ENCODE results near the gene FGD3.

Gene FGD3

GRCh38 chr9:93059715-93060578 is 112.6 kb downstream of the FGD3 start:
- peak overlapping the region; percentile 88 for H3K4me3 Mint-ChIP-seq
- peaks cover 6% of the 10 kb centered on the region for H3K36me3 Mint-ChIP-seq
- H3K27ac Mint-ChIP-seq: peak overlapping the region; percentile 95
- H3K9me3 Mint-ChIP-seq: no peaks in the 10 kb centered on the region
- no peaks in the 10 kb centered on the region for H3K27me3 Mint-ChIP-seq
- DNase-seq (ENCODE audit: low spot score in 2 of 2) (no peak), ATAC-seq (ENCODE audit: low read depth) (no peak)
- peaks cover 67% of the 10 kb centered on the region for H3K4me1 Mint-ChIP-seq

- Mint-ChIP-seq H3K4me3 (peak overlapping the region; percentile 88), H3K4me1 (peaks cover 65% of the 10 kb centered on the region), H3K27me3 (no peaks in the 10 kb centered on the region), H3K27ac (peak overlapping the region; percentile 95), H3K9me3 (no peaks in the 10 kb centered on the region), H3K36me3 (peaks cover 8% of the 10 kb centered on the region)
- no peak for DNase-seq (ENCODE audit: low spot score in 2 of 2)
- ATAC-seq (ENCODE audit: low read depth): no peak
These were observed 113.5 kb downstream of the FGD3 start for GRCh38 chr9:93060746-93061259.

GRCh38 chr9:93061260-93061751 is 114.0 kb downstream of the FGD3 start:
- Mint-ChIP-seq H3K9me3 (no peaks in the 10 kb centered on the region), H3K4me1 (peaks cover 61% of the 10 kb centered on the region), H3K36me3 (peaks cover 8% of the 10 kb centered on the region), H3K27ac (peak overlapping the region; percentile 95), H3K4me3 (peak overlapping the region; percentile 88), H3K27me3 (no peaks in the 10 kb centered on the region)
- ATAC-seq (ENCODE audit: low read depth) (no peak), DNase-seq (ENCODE audit: low spot score in 2 of 2) (no peak)

- ATAC-seq (ENCODE audit: low read depth) (peak; percentile 48), DNase-seq (ENCODE audit: low spot score in 2 of 2) (peak in 1 of 2 donors; percentile 56)
- peaks cover 12% of the 10 kb centered on the region for H3K36me3 Mint-ChIP-seq
- peaks cover 60% of the 10 kb centered on the region for H3K4me1 Mint-ChIP-seq
- peak overlapping the region; percentile 88 for H3K4me3 Mint-ChIP-seq
- H3K27me3 Mint-ChIP-seq: no peaks in the 10 kb centered on the region
- H3K9me3 Mint-ChIP-seq: no peaks in the 10 kb centered on the region
- peak overlapping the region; percentile 95 for H3K27ac Mint-ChIP-seq
These were observed 114.8 kb downstream of the FGD3 start for GRCh38 chr9:93061791-93062763.

GRCh38 chr9:93064392-93065134 is 117.2 kb downstream of the FGD3 start:
- peaks cover 57% of the 10 kb centered on the region for H3K4me1 Mint-ChIP-seq
- H3K4me3 Mint-ChIP-seq: peak overlapping the region; percentile 85
- H3K27me3 Mint-ChIP-seq: no peaks in the 10 kb centered on the region
- ATAC-seq (ENCODE audit: low read depth) (peak; percentile 87), DNase-seq (ENCODE audit: low spot score in 2 of 2) (peak; percentile 65 to 79)
- no peaks in the 10 kb centered on the region for H3K9me3 Mint-ChIP-seq
- peak overlapping the region; percentile 93 for H3K27ac Mint-ChIP-seq
- peaks cover 20% of the 10 kb centered on the region for H3K36me3 Mint-ChIP-seq

GRCh38 chr9:93065135-93065720 is 117.9 kb downstream of the FGD3 start:
- ATAC-seq (ENCODE audit: low read depth): no peak
- no peaks in the 10 kb centered on the region for H3K9me3 Mint-ChIP-seq
- H3K4me3 Mint-ChIP-seq: peak overlapping the region; percentile 85
- peaks cover 20% of the 10 kb centered on the region for H3K36me3 Mint-ChIP-seq
- peak overlapping the region; percentile 93 for H3K27ac Mint-ChIP-seq
- no peaks in the 10 kb centered on the region for H3K27me3 Mint-ChIP-seq
- DNase-seq (ENCODE audit: low spot score in 2 of 2): no peak
- peaks cover 56% of the 10 kb centered on the region for H3K4me1 Mint-ChIP-seq

- peak overlapping the region; percentile 26 for H3K27ac Mint-ChIP-seq
These were observed 119.8 kb downstream of the FGD3 start for GRCh38 chr9:93066978-93067603.

GRCh38 chr9:93068956-93069355 is 121.6 kb downstream of the FGD3 start:
- no peak for DNase-seq (ENCODE audit: low spot score in 2 of 2)
- Mint-ChIP-seq H3K27ac (no peak overlapping the region), H3K27me3 (no peaks in the 10 kb centered on the region), H3K9me3 (no peaks in the 10 kb centered on the region), H3K4me3 (no peak overlapping the region), H3K36me3 (peaks cover 25% of the 10 kb centered on the region), H3K4me1 (peaks cover 36% of the 10 kb centered on the region)
- ATAC-seq (ENCODE audit: low read depth): no peak

More at GRCh38 chr9:93066978-93067603, 119.8 kb downstream of the FGD3 start:
- peaks cover 28% of the 10 kb centered on the region for H3K36me3 Mint-ChIP-seq
- no peak overlapping the region for H3K4me3 Mint-ChIP-seq
- no peak for ATAC-seq (ENCODE audit: low read depth)
- DNase-seq (ENCODE audit: low spot score in 2 of 2): no peak
- H3K4me1 Mint-ChIP-seq: peaks cover 41% of the 10 kb centered on the region
- H3K9me3 Mint-ChIP-seq: no peaks in the 10 kb centered on the region
- H3K27me3 Mint-ChIP-seq: no peaks in the 10 kb centered on the region

GRCh38 chr9:93071464-93071863 is 124.1 kb downstream of the FGD3 start:
- H3K4me1 Mint-ChIP-seq: peaks cover 27% of the 10 kb centered on the region
- ATAC-seq (ENCODE audit: low read depth) (no peak), DNase-seq (ENCODE audit: low spot score in 2 of 2) (no peak)
- H3K9me3 Mint-ChIP-seq: no peaks in the 10 kb centered on the region
- peak overlapping the region; percentile 14 for H3K27ac Mint-ChIP-seq
- no peak overlapping the region for H3K4me3 Mint-ChIP-seq
- no peaks in the 10 kb centered on the region for H3K27me3 Mint-ChIP-seq
- H3K36me3 Mint-ChIP-seq: peaks cover 25% of the 10 kb centered on the region

- no peaks in the 10 kb centered on the region for H3K27me3 Mint-ChIP-seq
- H3K36me3 Mint-ChIP-seq: peaks cover 22% of the 10 kb centered on the region
- no peak overlapping the region for H3K4me3 Mint-ChIP-seq
- no peaks in the 10 kb centered on the region for H3K9me3 Mint-ChIP-seq
- DNase-seq (ENCODE audit: low spot score in 2 of 2) (no peak), ATAC-seq (ENCODE audit: low read depth) (no peak)
- H3K27ac Mint-ChIP-seq: no peak overlapping the region
- peaks cover 23% of the 10 kb centered on the region for H3K4me1 Mint-ChIP-seq
These were observed 125.1 kb downstream of the FGD3 start for GRCh38 chr9:93072383-93072795.

- Mint-ChIP-seq H3K36me3 (peaks cover 27% of the 10 kb centered on the region), H3K4me1 (peaks cover 16% of the 10 kb centered on the region), H3K27me3 (no peaks in the 10 kb centered on the region), H3K27ac (no peak overlapping the region), H3K4me3 (no peak overlapping the region), H3K9me3 (no peaks in the 10 kb centered on the region)
- no peak for DNase-seq (ENCODE audit: low spot score in 2 of 2)
- ATAC-seq (ENCODE audit: low read depth): no peak
These were observed 128.9 kb downstream of the FGD3 start for GRCh38 chr9:93076101-93076791.

GRCh38 chr9:93076792-93077128 is 129.4 kb downstream of the FGD3 start:
- Mint-ChIP-seq H3K9me3 (no peaks in the 10 kb centered on the region), H3K4me1 (peaks cover 12% of the 10 kb centered on the region), H3K36me3 (peaks cover 28% of the 10 kb centered on the region), H3K4me3 (no peak overlapping the region), H3K27ac (no peak overlapping the region), H3K27me3 (no peaks in the 10 kb centered on the region)
- DNase-seq (ENCODE audit: low spot score in 2 of 2) (no peak), ATAC-seq (ENCODE audit: low read depth) (no peak)

Measured in memory B cell (primary cell).